Activated naive CD4-positive, alpha-beta T cell treated with anti-CD3 and anti-CD28 coated beads, Interleukin-2, amount 10 ng/mL, durations not matched to agents 7 days and 5 days (primary cell): ENCODE data around the gene PLCB4.
"Not testable (repeated sequence)": the region's sequence is repeated elsewhere in the genome, so short reads cannot be mapped to it uniquely, and the experiment has no call there.

ENCODE experiments used
- CTCF ChIA-PET: fragments of 350-600 bp; sonication (Branson Sonifier 250); formaldehyde crosslinking; loops from one replicate; lab custom pipeline; 2021; ENCODE audit warnings: antibody characterized with exemption; lab: Charles Lee
- DNase-seq: peaks from one replicate; pipeline ENCODE4 v3.0.0-alpha.2; 2020
- H3K27ac Mint-ChIP-seq: one replicate; pipeline ENCODE4 v1.8.0; 2021; ENCODE audit warnings: mild to moderate bottlenecking, moderate library complexity, mixed read lengths
- H3K27me3 Mint-ChIP-seq: one replicate; pipeline ENCODE4 v1.8.0; 2021; ENCODE audit warnings: mild to moderate bottlenecking, mixed read lengths
- H3K36me3 Mint-ChIP-seq: one replicate; pipeline ENCODE4 v1.8.0; 2021; ENCODE audit warnings: mixed read lengths
- H3K4me1 Mint-ChIP-seq: one replicate; pipeline ENCODE4 v1.8.0; 2021; ENCODE audit warnings: mixed read lengths
- H3K4me3 Mint-ChIP-seq: one replicate; pipeline ENCODE4 v1.8.0; 2021; ENCODE audit warnings: mild to moderate bottlenecking, moderate library complexity, mixed read lengths
- H3K9me3 Mint-ChIP-seq: one replicate; pipeline ENCODE4 v1.8.0; 2021; ENCODE audit warnings: mixed read lengths

The PLCB4 gene

GRCh38 chr20:9149087-9149486 is 80.2 kb downstream of the PLCB4 start:
- CTCF ChIA-PET, result no interaction called here
- Mint-ChIP-seq H3K27me3 (no peaks in the 10 kb centered on the region), H3K4me1 (no peaks in the 10 kb centered on the region)

DNA sequence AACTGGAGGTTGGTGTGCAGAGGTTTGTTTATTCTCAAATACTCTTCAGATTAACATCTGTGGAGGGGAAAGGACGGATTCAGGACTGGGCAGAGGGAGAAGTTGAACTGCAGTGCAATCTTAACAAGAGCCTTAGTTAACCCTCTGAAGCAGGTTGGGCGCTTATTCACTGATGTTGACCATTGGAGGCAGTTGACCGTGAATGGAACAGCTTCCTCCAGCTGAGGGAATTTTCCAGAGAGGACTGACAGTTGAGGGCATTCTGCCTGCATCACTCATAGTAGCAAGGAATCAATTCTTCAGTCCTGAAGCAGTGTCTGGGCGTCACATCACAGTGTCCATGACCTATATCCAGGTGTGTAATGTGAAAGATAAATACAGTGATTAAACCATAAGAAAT is 80.9 kb downstream of the PLCB4 start:
- H3K4me3 Mint-ChIP-seq, result no peak overlapping the region
- H3K9me3 Mint-ChIP-seq, result peaks cover 8% of the 10 kb centered on the region
- CTCF ChIA-PET, result no interaction called here
- no peak overlapping the region for H3K27ac Mint-ChIP-seq
- no peaks in the 10 kb centered on the region for H3K27me3 Mint-ChIP-seq
- DNase-seq, result no peak
- H3K4me1 Mint-ChIP-seq, result no peaks in the 10 kb centered on the region
- H3K36me3 Mint-ChIP-seq, result no peaks in the 10 kb centered on the region

More at GRCh38 chr20:9149087-9149486, 80.2 kb downstream of the PLCB4 start:
- Mint-ChIP-seq H3K9me3 (peaks cover 8% of the 10 kb centered on the region), H3K4me3 (no peak overlapping the region), H3K27ac (no peak overlapping the region), H3K36me3 (no peaks in the 10 kb centered on the region)
- DNase-seq, result no peak

DNA sequence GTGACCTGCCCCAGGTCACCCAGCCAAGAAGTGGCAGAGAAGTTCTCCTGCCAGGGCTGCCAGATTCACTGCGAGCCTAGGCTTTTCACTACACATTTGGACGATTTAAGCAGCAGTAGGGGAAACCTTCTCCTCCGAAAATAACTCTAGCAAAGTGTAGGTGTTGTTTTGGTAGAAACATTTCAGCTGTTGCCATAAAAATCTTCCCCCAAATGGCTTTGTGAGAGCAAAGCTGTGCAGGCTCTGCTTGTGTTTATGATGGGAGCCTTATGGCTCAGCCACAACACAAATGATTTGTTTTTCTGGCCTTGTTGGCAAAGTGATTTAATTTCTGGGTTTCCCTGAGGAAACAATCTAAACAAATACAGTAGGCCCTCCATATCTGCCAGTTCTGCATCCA is 81.8 kb downstream of the PLCB4 start:
- H3K4me1 Mint-ChIP-seq, result no peaks in the 10 kb centered on the region
- H3K4me3 Mint-ChIP-seq, result no peak overlapping the region
- CTCF ChIA-PET, result no interaction called here
- DNase-seq, result no peak
- H3K27ac Mint-ChIP-seq, result no peak overlapping the region
- no peaks in the 10 kb centered on the region for H3K36me3 Mint-ChIP-seq
- peaks cover 12% of the 10 kb centered on the region for H3K9me3 Mint-ChIP-seq
- no peaks in the 10 kb centered on the region for H3K27me3 Mint-ChIP-seq

DNA sequence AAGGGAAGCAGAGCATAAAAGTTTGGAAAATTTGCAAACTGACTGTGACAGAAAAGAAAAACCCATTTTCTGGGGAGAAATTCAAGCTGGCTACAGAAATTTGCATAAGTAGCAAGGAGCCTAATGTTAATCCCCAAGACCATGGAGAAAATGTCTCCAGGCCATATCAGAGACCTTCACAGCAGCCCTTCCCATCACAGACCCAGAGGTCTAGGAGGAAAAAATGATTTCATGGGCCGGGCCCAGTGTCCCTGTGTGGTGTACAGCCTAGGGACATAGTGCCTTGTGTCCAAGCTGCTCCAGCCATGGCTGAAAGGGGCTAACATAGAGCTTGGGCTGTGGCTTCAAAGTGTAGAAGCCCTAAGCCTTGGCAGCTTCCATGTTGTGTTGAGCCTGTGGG is 83.3 kb downstream of the PLCB4 start:
- H3K27me3 Mint-ChIP-seq, H3K4me1 Mint-ChIP-seq, DNase-seq, H3K4me3 Mint-ChIP-seq, H3K27ac Mint-ChIP-seq, H3K36me3 Mint-ChIP-seq, CTCF ChIA-PET: not testable (repeated sequence)
- H3K9me3 Mint-ChIP-seq, result peaks cover 13% of the 10 kb centered on the region

- DNase-seq, result no peak
- H3K4me3 Mint-ChIP-seq, result no peak overlapping the region
- no peak overlapping the region for H3K27ac Mint-ChIP-seq
- no peaks in the 10 kb centered on the region for H3K27me3 Mint-ChIP-seq
- CTCF ChIA-PET, result no interaction called here
- H3K9me3 Mint-ChIP-seq, result peaks cover 13% of the 10 kb centered on the region
- H3K36me3 Mint-ChIP-seq, result no peaks in the 10 kb centered on the region
- no peaks in the 10 kb centered on the region for H3K4me1 Mint-ChIP-seq
These were observed 85.7 kb downstream of the PLCB4 start for GRCh38 chr20:9154464-9155024.

DNA sequence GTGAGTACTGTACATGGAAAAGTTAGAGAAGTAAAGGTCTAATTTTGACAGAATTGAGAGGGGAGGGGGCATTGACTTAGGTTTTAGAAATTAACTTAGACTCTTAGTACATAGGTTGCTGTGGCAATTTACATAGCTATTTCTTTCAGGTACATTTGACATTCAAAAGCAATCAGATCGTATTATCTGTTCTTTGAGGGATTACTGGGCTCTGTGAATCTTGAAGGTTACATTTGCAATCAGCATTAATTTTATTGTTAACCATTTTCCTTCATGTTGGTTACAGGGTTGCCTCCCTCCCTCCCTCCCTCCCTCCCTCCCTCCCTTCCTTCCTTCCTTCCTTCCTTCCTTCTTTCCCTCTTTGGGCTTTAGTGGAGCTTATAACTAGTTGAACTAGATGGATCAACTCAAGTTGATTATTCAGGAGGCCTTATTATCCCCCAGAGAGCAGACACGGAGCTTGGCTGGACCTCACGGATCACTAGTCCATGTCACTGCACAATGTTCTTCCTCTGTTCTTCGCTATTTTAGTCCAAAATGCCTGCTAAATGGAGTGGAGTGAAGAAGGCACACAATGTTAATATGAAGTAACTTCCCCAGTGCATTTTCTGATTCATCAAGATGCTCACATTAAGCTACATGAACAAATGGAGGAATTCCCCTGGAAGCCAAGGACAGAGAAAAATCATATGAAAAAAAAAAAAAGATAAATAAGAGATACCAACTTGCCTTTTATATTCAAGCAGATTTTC is 87.8 kb downstream of the PLCB4 start:
- no peak overlapping the region for H3K27ac Mint-ChIP-seq
- CTCF ChIA-PET, result no interaction called here
- no peaks in the 10 kb centered on the region for H3K4me1 Mint-ChIP-seq
- H3K27me3 Mint-ChIP-seq, result no peaks in the 10 kb centered on the region
- peaks cover 9% of the 10 kb centered on the region for H3K9me3 Mint-ChIP-seq
- no peak overlapping the region for H3K4me3 Mint-ChIP-seq
- no peaks in the 10 kb centered on the region for H3K36me3 Mint-ChIP-seq
- no peak for DNase-seq

GRCh38 chr20:9160331-9160730 is 91.4 kb downstream of the PLCB4 start:
- H3K27me3 Mint-ChIP-seq, result no peaks in the 10 kb centered on the region
- no peaks in the 10 kb centered on the region for H3K36me3 Mint-ChIP-seq
- CTCF ChIA-PET, result no interaction called here
- no peak overlapping the region for H3K27ac Mint-ChIP-seq
- no peak for DNase-seq
- no peak overlapping the region for H3K4me3 Mint-ChIP-seq
- H3K4me1 Mint-ChIP-seq, result no peaks in the 10 kb centered on the region
- H3K9me3 Mint-ChIP-seq, result peaks cover 4% of the 10 kb centered on the region

DNA sequence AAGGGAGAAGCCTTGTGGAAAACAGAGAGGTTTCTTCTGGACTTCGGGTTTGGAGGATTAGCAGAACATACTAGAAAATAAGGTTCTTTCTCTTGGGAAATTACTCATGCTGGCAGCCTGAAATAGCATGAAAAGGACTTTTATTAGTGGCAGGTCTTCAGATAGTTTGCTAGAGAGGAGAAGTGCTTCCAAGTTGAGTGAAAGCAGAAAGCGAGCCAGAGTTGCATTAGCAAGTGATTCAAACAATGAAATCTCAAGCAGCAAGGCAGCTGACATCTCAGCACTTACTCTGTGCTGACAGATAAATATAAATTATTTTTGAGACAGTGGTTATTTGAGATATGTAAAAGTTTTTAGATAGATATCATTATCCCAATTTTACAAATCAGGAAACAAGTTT is 91.9 kb downstream of the PLCB4 start:
- Mint-ChIP-seq H3K4me3 (no peak overlapping the region), H3K36me3 (no peaks in the 10 kb centered on the region), H3K9me3 (peaks cover under 1% of the 10 kb centered on the region), H3K27ac (no peak overlapping the region), H3K4me1 (no peaks in the 10 kb centered on the region), H3K27me3 (no peaks in the 10 kb centered on the region)
- CTCF ChIA-PET, result no interaction called here
- no peak for DNase-seq

DNA sequence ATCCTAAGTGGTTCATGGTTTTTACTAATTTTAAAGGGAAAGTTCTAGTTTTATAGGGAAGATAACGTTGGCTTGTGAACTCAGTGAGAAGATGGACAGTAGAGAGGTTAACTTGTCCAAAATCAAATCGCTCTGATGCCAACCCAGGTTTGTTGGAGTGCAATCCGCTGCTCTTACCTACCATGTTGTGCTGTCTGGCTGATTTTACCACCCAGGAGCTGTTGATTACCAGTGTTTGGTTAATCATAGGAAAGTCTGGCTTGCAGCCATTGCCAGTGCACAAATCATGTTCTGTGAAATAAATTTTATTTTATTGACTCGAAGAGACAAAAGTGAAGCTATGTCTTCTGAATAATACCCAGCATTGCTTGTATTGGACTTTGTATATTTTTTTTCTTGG is 92.4 kb downstream of the PLCB4 start:
- no peaks in the 10 kb centered on the region for H3K27me3 Mint-ChIP-seq
- H3K4me3 Mint-ChIP-seq, result no peak overlapping the region
- no peaks in the 10 kb centered on the region for H3K36me3 Mint-ChIP-seq
- H3K27ac Mint-ChIP-seq, result no peak overlapping the region
- no peaks in the 10 kb centered on the region for H3K9me3 Mint-ChIP-seq
- CTCF ChIA-PET, result no interaction called here
- H3K4me1 Mint-ChIP-seq, result no peaks in the 10 kb centered on the region
- no peak for DNase-seq

DNA sequence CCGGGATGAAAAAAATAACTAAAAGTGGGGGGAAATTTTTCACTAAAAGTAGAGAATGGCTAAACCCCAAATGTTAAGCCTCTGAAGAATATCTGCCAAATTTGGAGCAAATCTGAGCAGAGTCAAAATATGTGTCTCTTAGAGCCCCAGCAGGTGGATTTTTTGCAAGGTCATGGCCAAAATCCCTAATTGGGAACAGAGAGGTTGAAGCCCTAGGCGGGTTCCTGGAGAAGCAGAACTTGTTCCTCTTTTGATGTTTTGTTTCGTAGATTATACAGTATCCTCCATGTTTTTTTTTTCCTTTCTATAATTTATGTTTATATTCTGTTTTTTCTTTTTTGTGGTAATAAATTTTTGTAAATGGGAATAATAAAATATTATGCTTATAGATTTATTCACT is 94.4 kb downstream of the PLCB4 start:
- Mint-ChIP-seq H3K9me3 (no peaks in the 10 kb centered on the region), H3K27me3 (no peaks in the 10 kb centered on the region), H3K27ac (no peak overlapping the region), H3K4me1 (no peaks in the 10 kb centered on the region), H3K4me3 (no peak overlapping the region), H3K36me3 (no peaks in the 10 kb centered on the region)
- CTCF ChIA-PET, result no interaction called here
- no peak for DNase-seq

GRCh38 chr20:9163995-9164394 is 95.1 kb downstream of the PLCB4 start:
- no peaks in the 10 kb centered on the region for H3K4me1 Mint-ChIP-seq
- no peak for DNase-seq
- H3K36me3 Mint-ChIP-seq, result no peaks in the 10 kb centered on the region
- CTCF ChIA-PET, result no interaction called here
- H3K4me3 Mint-ChIP-seq, result no peak overlapping the region
- H3K9me3 Mint-ChIP-seq, result no peaks in the 10 kb centered on the region
- no peak overlapping the region for H3K27ac Mint-ChIP-seq
- H3K27me3 Mint-ChIP-seq, result no peaks in the 10 kb centered on the region

DNA sequence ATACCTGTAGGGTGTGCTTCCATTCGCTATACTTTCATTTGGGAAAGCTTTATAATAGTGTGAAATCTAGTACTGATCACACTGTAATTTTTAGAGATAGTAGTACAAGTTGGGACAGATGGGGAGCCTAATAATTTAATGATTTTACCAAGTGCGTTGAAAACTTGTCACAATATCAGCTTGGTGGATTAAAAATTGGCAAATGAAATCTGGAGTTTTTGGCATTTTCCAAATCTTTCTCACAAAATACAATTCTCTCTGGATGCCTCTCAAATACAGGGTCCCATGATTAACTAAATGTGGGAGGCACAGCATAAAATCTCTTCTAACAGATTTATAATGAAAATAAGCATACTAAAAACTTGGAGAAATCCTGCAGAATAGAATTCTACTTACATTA is 96.4 kb downstream of the PLCB4 start:
- Mint-ChIP-seq H3K4me3 (no peak overlapping the region), H3K27ac (no peak overlapping the region), H3K36me3 (no peaks in the 10 kb centered on the region), H3K9me3 (no peaks in the 10 kb centered on the region), H3K4me1 (no peaks in the 10 kb centered on the region), H3K27me3 (no peaks in the 10 kb centered on the region)
- CTCF ChIA-PET, result no interaction called here
- no peak for DNase-seq

DNA sequence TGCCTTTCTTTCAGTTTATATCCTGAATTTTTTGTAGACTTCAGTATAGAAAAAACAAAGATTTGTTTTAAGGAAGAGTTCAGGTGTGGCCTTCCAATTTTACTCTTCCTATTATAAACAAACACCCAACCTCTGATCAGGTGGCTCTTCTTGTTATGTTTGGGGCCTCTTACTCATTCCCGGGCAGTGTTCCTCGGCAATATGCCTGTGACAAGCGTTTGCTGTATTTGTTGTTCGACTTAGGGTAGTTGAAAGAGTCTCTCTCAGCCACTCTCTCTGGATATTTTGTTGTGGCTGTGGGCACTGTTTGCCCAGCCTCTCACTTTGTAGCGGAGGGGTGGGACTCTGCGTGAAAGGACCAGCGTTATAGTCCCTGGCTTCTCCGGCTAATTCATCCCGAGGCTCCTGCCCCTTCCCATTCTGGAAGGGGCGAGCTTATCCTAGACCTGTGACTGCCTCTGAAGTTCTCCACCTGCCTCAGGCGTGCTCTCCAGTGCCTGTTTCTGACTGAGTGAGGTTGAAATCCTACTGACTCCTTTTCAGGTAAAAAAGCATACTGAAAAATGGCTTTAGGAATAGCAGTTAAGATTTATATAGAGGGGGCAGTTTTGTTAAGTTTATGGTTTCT is 97.4 kb downstream of the PLCB4 start:
- no peaks in the 10 kb centered on the region for H3K4me1 Mint-ChIP-seq
- no peak overlapping the region for H3K27ac Mint-ChIP-seq
- no peak for DNase-seq
- no peaks in the 10 kb centered on the region for H3K36me3 Mint-ChIP-seq
- H3K9me3 Mint-ChIP-seq, result no peaks in the 10 kb centered on the region
- H3K4me3 Mint-ChIP-seq, result no peak overlapping the region
- no peaks in the 10 kb centered on the region for H3K27me3 Mint-ChIP-seq
- CTCF ChIA-PET, result no interaction called here

GRCh38 chr20:9169409-9169808 is 100.5 kb downstream of the PLCB4 start:
- DNase-seq, result no peak
- CTCF ChIA-PET, result no interaction called here
- no peaks in the 10 kb centered on the region for H3K4me1 Mint-ChIP-seq
- H3K27me3 Mint-ChIP-seq, result no peaks in the 10 kb centered on the region
- H3K36me3 Mint-ChIP-seq, result no peaks in the 10 kb centered on the region
- no peak overlapping the region for H3K4me3 Mint-ChIP-seq
- H3K9me3 Mint-ChIP-seq, result no peaks in the 10 kb centered on the region
- no peak overlapping the region for H3K27ac Mint-ChIP-seq

- H3K9me3 Mint-ChIP-seq, result no peaks in the 10 kb centered on the region
- no peak overlapping the region for H3K27ac Mint-ChIP-seq
- H3K4me3 Mint-ChIP-seq, result no peak overlapping the region
- no peaks in the 10 kb centered on the region for H3K36me3 Mint-ChIP-seq
- no peaks in the 10 kb centered on the region for H3K27me3 Mint-ChIP-seq
- CTCF ChIA-PET, result no interaction called here
- no peak for DNase-seq
- no peaks in the 10 kb centered on the region for H3K4me1 Mint-ChIP-seq
These were observed 104.0 kb downstream of the PLCB4 start for GRCh38 chr20:9172851-9173250.
